ACC112 (cell line): ENCODE data around the gene DAW1.

Experiments used
- H2AFZ ChIP-seq: fragments of 200-600 bp; sonication (generic); one replicate; pipeline ENCODE4 v1.6.0; 2017; ENCODE audit warnings: antibody characterized with exemption, low read length; ENCODE audit not compliant: unreplicated experiment
- H3K27ac ChIP-seq: fragments of 200-600 bp; sonication (generic); 2 replicates; pipeline ENCODE4 v1.5.1; 2014; ENCODE audit warnings: low read depth, mild to moderate bottlenecking, antibody characterized with exemption, low read length, moderate library complexity
- H3K27me3 ChIP-seq: fragments of 200-600 bp; sonication (generic); 2 replicates; pipeline ENCODE4 v1.6.1; 2014; ENCODE audit warnings: mild to moderate bottlenecking, antibody characterized with exemption, low read length, moderate library complexity, mixed read lengths; ENCODE audit not compliant: insufficient read depth
- H3K36me3 ChIP-seq: fragments of 200-600 bp; sonication (generic); 2 replicates; pipeline ENCODE4 v1.6.1; 2016; ENCODE audit warnings: mild to moderate bottlenecking, antibody characterized with exemption, low read length, moderate library complexity, mixed read lengths; ENCODE audit not compliant: insufficient read depth
- H3K4me1 ChIP-seq: fragments of 200-600 bp; sonication (generic); one replicate; pipeline ENCODE4 v1.6.1; 2016; ENCODE audit warnings: low read length, mixed read lengths; ENCODE audit not compliant: insufficient read depth, unreplicated experiment, control insufficient read depth
- H3K4me3 ChIP-seq: fragments of 200-600 bp; sonication (generic); 2 replicates; pipeline ENCODE4 v1.5.1; 2014; ENCODE audit warnings: mild to moderate bottlenecking, low read depth, low read length
- H3K79me2 ChIP-seq: fragments of 200-600 bp; sonication (generic); one replicate; pipeline ENCODE4 v1.6.0; 2016; ENCODE audit warnings: low read length; ENCODE audit not compliant: control insufficient read depth, unreplicated experiment, insufficient read depth

The DAW1 gene

DNA sequence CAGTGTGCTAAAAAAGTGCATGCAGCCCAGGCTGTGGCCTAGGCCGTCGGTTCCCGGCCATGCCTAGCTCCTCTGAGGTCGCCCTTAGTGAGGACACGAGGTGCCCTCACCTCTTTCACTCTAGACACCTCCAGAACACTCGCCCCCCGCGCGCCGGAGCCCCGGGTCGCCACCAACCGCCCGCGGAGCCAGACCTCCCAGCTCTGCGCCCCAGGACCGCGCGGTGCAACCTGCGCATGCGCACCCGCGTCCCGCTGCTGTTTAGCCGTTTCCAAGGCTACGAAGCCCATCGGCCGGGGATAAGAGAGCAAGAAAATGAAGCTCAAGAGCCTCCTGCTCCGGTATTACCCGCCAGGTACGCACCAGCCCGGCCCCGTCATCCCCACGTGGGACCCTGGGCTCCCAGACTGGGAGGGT is at the start of gene DAW1:
Gene DAW1, plus strand, starts transcription at position 257 of the 417 bp plus-strand sequence. Its CDS starts 59 bp downstream, at position 316.
- peaks cover 65% of the 10 kb centered on the region for H3K4me1 ChIP-seq
- H3K27me3 ChIP-seq = no peaks in the 10 kb centered on the region
- peak within 1 kb of the TSS; percentile 76 for H3K4me3 ChIP-seq
- peak within 1 kb of the TSS; percentile 99 for H3K27ac ChIP-seq
- H3K36me3 ChIP-seq = no peaks in the 10 kb centered on the region
- peak within 1 kb of the TSS; percentile 87 for H2AFZ ChIP-seq
- H3K79me2 ChIP-seq = peaks cover 28% of the 10 kb centered on the region

- no peak overlapping the region for H3K4me3 ChIP-seq
- no peaks in the 10 kb centered on the region for H3K27me3 ChIP-seq
- H3K4me1 ChIP-seq = peaks cover 30% of the 10 kb centered on the region
- H2AFZ ChIP-seq = no peak overlapping the region
- peaks cover 4% of the 10 kb centered on the region for H3K79me2 ChIP-seq
- H3K27ac ChIP-seq = peak overlapping the region; percentile 100; the same call in 1 of the 2 replicates
- no peaks in the 10 kb centered on the region for H3K36me3 ChIP-seq
Observed at GRCh38 chr2:227822416-227823003, 48.9 kb upstream of the DAW1 start.

DNA sequence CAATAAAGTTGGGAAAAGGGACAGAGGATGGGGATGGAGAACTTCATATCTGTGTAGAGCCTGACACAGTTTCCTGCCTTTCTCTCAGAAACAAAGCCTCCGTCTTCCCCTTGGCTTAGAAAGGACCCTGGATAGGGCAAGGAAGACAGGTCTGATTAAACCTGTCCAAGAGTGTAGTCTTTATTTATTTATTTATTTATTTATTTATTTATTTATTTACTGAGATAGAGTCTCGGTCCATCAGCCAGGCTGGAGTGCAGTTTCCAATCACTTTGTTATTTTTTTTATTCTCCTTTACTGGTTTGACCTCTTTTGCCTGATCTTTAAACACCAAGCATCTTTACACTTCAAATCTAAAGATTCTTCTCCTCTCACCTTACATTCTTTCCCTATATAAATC is 47.5 kb upstream of the DAW1 start:
- no peak overlapping the region for H3K27ac ChIP-seq
- H3K4me3 ChIP-seq = no peak overlapping the region
- no peaks in the 10 kb centered on the region for H3K36me3 ChIP-seq
- no peaks in the 10 kb centered on the region for H3K79me2 ChIP-seq
- H3K27me3 ChIP-seq = no peaks in the 10 kb centered on the region
- peaks cover 29% of the 10 kb centered on the region for H3K4me1 ChIP-seq
- no peak overlapping the region for H2AFZ ChIP-seq

DNA sequence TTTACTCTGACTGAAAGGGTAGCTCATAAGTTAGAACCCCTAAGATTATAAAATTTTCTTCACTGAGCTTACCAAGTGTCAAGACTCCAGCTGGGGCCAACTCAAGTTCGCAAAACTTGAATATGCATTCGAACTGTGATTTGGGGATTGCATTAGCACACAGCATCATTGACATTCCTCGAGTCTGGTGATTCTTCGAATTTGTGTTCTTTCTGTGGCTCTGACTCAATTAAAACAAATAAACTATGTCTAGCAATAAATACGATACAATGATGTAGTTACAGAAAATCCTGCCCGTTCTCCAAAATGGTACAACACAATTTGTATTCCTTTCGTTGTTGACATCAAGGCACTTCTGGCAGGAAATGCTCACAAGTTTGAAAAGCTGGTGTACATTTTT is 46.7 kb upstream of the DAW1 start:
- Histone ChIP-seq H3K79me2 (no peaks in the 10 kb centered on the region), H3K27ac (no peak overlapping the region), H3K27me3 (no peaks in the 10 kb centered on the region), H3K36me3 (no peaks in the 10 kb centered on the region), H3K4me3 (no peak overlapping the region), H3K4me1 (peaks cover 23% of the 10 kb centered on the region), H2AFZ (no peak overlapping the region)

GRCh38 chr2:227826019-227826521 is 45.4 kb upstream of the DAW1 start:
- no peak overlapping the region for H2AFZ ChIP-seq
- H3K4me3 ChIP-seq = no peak overlapping the region
- H3K79me2 ChIP-seq = no peaks in the 10 kb centered on the region
- H3K27ac ChIP-seq = no peak overlapping the region
- no peaks in the 10 kb centered on the region for H3K27me3 ChIP-seq
- peaks cover 9% of the 10 kb centered on the region for H3K4me1 ChIP-seq
- no peaks in the 10 kb centered on the region for H3K36me3 ChIP-seq

GRCh38 chr2:227826563-227826962 is 44.9 kb upstream of the DAW1 start:
- H3K36me3 ChIP-seq = no peaks in the 10 kb centered on the region

GRCh38 chr2:227827143-227827542 is 44.3 kb upstream of the DAW1 start:
- H3K4me3 ChIP-seq = no peak overlapping the region
- no peak overlapping the region for H3K27ac ChIP-seq
- H2AFZ ChIP-seq = no peak overlapping the region
- no peaks in the 10 kb centered on the region for H3K27me3 ChIP-seq
- no peaks in the 10 kb centered on the region for H3K36me3 ChIP-seq
- no peaks in the 10 kb centered on the region for H3K79me2 ChIP-seq
- no peaks in the 10 kb centered on the region for H3K4me1 ChIP-seq

More at GRCh38 chr2:227826563-227826962, 44.9 kb upstream of the DAW1 start:
- peaks cover 4% of the 10 kb centered on the region for H3K4me1 ChIP-seq
- H3K27me3 ChIP-seq = no peaks in the 10 kb centered on the region
- H3K27ac ChIP-seq = no peak overlapping the region
- H3K4me3 ChIP-seq = no peak overlapping the region
- H3K79me2 ChIP-seq = no peaks in the 10 kb centered on the region
- no peak overlapping the region for H2AFZ ChIP-seq

- Histone ChIP-seq H3K4me1 (no peaks in the 10 kb centered on the region), H2AFZ (no peak overlapping the region), H3K4me3 (no peak overlapping the region), H3K27ac (no peak overlapping the region), H3K27me3 (no peaks in the 10 kb centered on the region), H3K36me3 (no peaks in the 10 kb centered on the region), H3K79me2 (no peaks in the 10 kb centered on the region)
Observed at GRCh38 chr2:227828477-227828912, 42.9 kb upstream of the DAW1 start.

DNA sequence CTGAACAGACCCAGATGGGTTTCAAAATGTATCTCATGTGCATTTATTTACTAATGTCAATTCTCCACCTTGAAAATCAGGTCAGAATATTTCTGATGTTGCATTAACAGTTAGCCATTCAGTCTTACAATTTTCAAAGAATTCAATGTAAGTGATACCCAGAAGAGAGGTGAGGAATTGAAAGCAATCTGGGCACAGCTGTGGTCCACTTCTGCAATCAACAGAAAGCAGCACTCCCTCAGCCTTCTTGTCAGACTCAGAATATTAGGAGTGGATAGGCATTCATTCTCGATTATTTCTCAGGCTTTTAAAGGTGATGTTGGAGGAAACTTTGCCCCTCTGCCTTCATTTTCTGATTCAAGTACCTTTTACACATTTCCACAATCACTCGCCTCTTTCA is 42.1 kb upstream of the DAW1 start:
- H2AFZ ChIP-seq = no peak overlapping the region
- no peaks in the 10 kb centered on the region for H3K36me3 ChIP-seq
- H3K4me3 ChIP-seq = no peak overlapping the region
- H3K79me2 ChIP-seq = no peaks in the 10 kb centered on the region
- H3K4me1 ChIP-seq = no peaks in the 10 kb centered on the region
- no peak overlapping the region for H3K27ac ChIP-seq
- H3K27me3 ChIP-seq = no peaks in the 10 kb centered on the region

DNA sequence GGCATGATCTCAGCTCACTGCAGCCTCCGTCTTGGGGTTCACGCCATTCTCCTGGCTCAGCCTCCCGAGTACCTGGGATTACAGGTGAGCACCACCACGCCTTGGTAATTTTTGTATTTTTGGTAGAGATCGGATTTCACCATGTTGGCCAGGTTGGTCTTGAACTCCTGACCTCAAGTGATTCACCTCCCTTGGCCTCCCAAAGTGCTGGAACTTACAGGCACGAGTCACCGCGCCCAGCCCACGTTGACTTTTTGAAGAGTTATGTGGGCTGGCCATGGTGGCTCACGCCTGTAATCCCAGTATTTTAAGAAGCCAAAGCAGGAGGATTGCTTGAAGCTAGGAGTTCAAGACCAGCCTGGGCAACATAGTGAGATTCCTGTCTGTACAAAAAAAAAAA is 37.0 kb upstream of the DAW1 start:
- no peaks in the 10 kb centered on the region for H3K79me2 ChIP-seq
- H3K4me1 ChIP-seq = no peaks in the 10 kb centered on the region
- H3K36me3 ChIP-seq = no peaks in the 10 kb centered on the region
- H3K27me3 ChIP-seq = no peaks in the 10 kb centered on the region
- H2AFZ ChIP-seq = no peak overlapping the region
- no peak overlapping the region for H3K4me3 ChIP-seq
- no peak overlapping the region for H3K27ac ChIP-seq

GRCh38 chr2:227834916-227835650 is 36.3 kb upstream of the DAW1 start:
- H3K36me3 ChIP-seq = no peaks in the 10 kb centered on the region
- H3K27me3 ChIP-seq = no peaks in the 10 kb centered on the region
- no peak overlapping the region for H3K27ac ChIP-seq
- H3K4me3 ChIP-seq = no peak overlapping the region
- no peak overlapping the region for H2AFZ ChIP-seq
- no peaks in the 10 kb centered on the region for H3K4me1 ChIP-seq
- no peaks in the 10 kb centered on the region for H3K79me2 ChIP-seq
